ENCODE data around the gene FOXL2. TPM values are rescaled to one million over a fixed set of nuclear protein-coding genes. Genes with fewer than 3 reads are reported as not detected.
"Not testable (repeated sequence)": the region's sequence is repeated elsewhere in the genome, so short reads cannot be mapped to it uniquely, and the experiment has no call there.

The FOXL2 gene
- total RNA-seq, 1 donor from 2014 or later = not detected

DNA sequence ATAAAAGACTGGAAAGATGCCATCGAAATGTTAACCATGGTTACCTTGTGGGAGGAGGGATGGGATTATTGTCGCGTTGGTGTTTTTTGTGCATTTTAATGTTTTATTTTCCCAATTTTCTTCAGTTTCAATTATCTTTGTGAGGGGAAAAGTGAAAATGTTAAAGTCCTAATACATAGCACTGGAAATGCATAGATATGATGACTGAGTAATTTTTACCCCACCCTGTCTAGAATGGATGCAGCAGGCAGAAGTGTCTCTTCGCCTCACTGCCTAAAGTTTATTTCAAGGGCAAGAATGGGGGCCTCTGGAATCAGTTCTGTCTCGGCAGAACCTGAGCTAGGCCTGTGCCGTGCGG is 11.5 kb downstream of the FOXL2 start:
- Mint-ChIP-seq H3K36me3 (ENCODE audit: low read depth) (no peaks in the 10 kb centered on the region), H3K4me1 (ENCODE audit: low read depth) (peaks cover 15% of the 10 kb centered on the region), H3K27me3 (ENCODE audit: insufficient read depth) (peaks cover 56% of the 10 kb centered on the region), H3K27ac (peak overlapping the region; percentile 68), H3K4me3 (peak overlapping the region; percentile 58), H3K9me3 (no peaks in the 10 kb centered on the region)
- DNase-seq (ENCODE audit: low spot score) = no peak
- intact Hi-C loops (cut with micrococcal nuclease) = no loop called here

GRCh38 chr3:138933981-138934691 is 12.8 kb downstream of the FOXL2 start:
- Mint-ChIP-seq H3K27ac (no peak overlapping the region), H3K36me3 (ENCODE audit: low read depth) (no peaks in the 10 kb centered on the region), H3K4me1 (ENCODE audit: low read depth) (peaks cover 15% of the 10 kb centered on the region), H3K27me3 (ENCODE audit: insufficient read depth) (peaks cover 48% of the 10 kb centered on the region), H3K4me3 (no peak overlapping the region), H3K9me3 (no peaks in the 10 kb centered on the region)
- intact Hi-C loops (cut with micrococcal nuclease) = no loop called here
- DNase-seq (ENCODE audit: low spot score) = no peak

GRCh38 chr3:138933068-138933668 is 13.8 kb downstream of the FOXL2 start:
- H3K27ac Mint-ChIP-seq = no peak overlapping the region
- H3K4me1 Mint-ChIP-seq (ENCODE audit: low read depth) = peaks cover 15% of the 10 kb centered on the region
- no peak for DNase-seq (ENCODE audit: low spot score)
- H3K9me3 Mint-ChIP-seq = no peaks in the 10 kb centered on the region
- no peak overlapping the region for H3K4me3 Mint-ChIP-seq
- no peaks in the 10 kb centered on the region for H3K36me3 Mint-ChIP-seq (ENCODE audit: low read depth)
- intact Hi-C loops (cut with micrococcal nuclease) = no loop called here
- peaks cover 40% of the 10 kb centered on the region for H3K27me3 Mint-ChIP-seq (ENCODE audit: insufficient read depth)

DNA sequence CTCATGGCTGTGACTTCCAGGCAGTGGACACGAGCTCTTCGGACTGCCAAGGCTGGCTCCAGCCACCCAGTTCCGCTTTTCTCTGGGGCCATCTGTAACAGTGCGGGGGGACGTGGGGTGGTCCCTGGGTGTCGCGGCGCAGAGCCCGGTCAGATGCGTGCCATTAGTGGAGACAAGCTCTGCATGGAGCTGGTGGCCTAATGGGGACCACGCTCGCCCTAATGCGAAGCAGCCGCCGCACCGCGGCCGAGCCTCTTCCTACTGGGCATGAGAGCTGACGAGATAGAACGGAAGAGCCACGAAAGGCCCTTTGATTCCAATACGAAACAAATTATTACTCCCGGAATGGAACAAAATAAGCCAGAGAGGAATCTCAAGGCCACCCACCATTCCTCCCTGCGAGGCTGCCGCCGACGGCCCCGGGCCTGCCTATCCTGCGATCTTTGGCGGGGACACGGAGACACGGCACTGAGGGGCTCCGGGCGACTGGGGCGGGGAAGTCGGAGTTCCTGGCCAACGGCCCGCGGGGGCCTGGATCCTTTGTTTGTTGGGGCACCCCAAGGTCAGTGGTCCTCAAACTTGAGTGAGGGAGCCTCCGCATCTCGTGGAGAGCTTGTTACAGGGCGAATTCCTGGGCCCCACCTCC is 18.1 kb downstream of the FOXL2 start:
- Mint-ChIP-seq H3K36me3 (ENCODE audit: low read depth) (no peaks in the 10 kb centered on the region), H3K9me3 (no peaks in the 10 kb centered on the region), H3K27ac (no peak overlapping the region), H3K27me3 (ENCODE audit: insufficient read depth) (peaks cover 24% of the 10 kb centered on the region), H3K4me1 (ENCODE audit: low read depth) (no peaks in the 10 kb centered on the region), H3K4me3 (no peak overlapping the region)
- intact Hi-C loops (cut with micrococcal nuclease) = no loop called here
- no peak for DNase-seq (ENCODE audit: low spot score)

DNA sequence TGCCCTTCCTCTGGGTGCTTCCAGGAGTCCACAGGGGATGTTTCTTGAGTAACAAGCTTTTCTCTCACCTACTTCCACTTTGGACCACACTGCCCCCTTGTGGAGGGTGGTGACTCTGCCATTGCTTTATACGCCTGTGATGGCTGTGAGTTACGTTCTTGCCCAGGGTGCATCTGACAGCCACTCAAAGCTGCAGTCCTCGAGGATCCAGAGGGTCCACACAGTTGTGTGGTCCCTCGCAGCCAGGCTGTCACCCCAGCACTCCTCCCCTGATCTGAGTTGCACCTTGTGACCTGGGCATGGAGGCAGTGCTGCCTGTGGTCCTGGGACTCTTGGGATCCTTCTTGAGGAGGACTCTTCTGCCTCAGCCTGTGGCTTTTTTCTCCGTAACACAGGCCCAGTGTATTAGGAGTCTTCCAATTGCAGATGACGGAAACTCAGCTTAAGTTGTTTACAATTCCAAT is 23.4 kb downstream of the FOXL2 start:
- no peak overlapping the region for H3K27ac Mint-ChIP-seq
- H3K9me3 Mint-ChIP-seq = no peaks in the 10 kb centered on the region
- intact Hi-C loops (cut with micrococcal nuclease) = loop anchor here (1.0 to 2.0 kb wide), 4 partner anchors 224 to 855 kb away; partner anchors contain the start of gene CEP70
- H3K36me3 Mint-ChIP-seq (ENCODE audit: low read depth) = no peaks in the 10 kb centered on the region
- no peak overlapping the region for H3K4me3 Mint-ChIP-seq
- H3K27me3 Mint-ChIP-seq (ENCODE audit: insufficient read depth) = peaks cover 16% of the 10 kb centered on the region
- H3K4me1 Mint-ChIP-seq (ENCODE audit: low read depth) = peaks cover 4% of the 10 kb centered on the region
- DNase-seq (ENCODE audit: low spot score) = peak; percentile 74

DNA sequence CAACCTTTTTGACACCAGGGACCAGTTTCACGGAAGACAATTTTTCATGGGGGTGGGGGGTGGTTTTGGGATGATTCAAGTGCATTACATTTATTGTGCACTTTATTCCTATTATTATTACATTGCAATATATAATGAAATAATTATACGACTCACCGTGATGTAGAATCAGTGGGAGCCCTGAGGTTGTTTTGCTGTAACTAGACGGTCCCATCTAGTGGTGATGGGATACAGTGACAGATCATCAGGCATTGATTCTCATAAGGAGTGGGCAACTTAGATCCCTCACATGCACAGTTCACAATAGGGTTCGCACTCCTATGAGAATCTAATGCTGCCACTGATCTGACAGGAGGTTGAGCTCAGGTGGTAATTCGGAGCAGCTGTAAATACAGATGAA is 24.5 kb downstream of the FOXL2 start:
- H3K9me3 Mint-ChIP-seq; DNase-seq (ENCODE audit: low spot score); H3K27ac Mint-ChIP-seq; H3K4me1 Mint-ChIP-seq (ENCODE audit: low read depth); H3K36me3 Mint-ChIP-seq (ENCODE audit: low read depth); H3K4me3 Mint-ChIP-seq: not testable (repeated sequence)
- H3K27me3 Mint-ChIP-seq (ENCODE audit: insufficient read depth) = peaks cover 17% of the 10 kb centered on the region
- intact Hi-C loops (cut with micrococcal nuclease) = loop anchor here (2.0 kb wide), 1 partner anchor 854 kb away; no protein-coding TSS in a partner anchor

- DNase-seq (ENCODE audit: low spot score) = no peak
- intact Hi-C loops (cut with micrococcal nuclease) = loop anchor here (2.0 kb wide), 1 partner anchor 853 kb away; no protein-coding TSS in a partner anchor
- Mint-ChIP-seq H3K9me3 (no peaks in the 10 kb centered on the region), H3K4me1 (ENCODE audit: low read depth) (peaks cover 4% of the 10 kb centered on the region), H3K27ac (no peak overlapping the region), H3K27me3 (ENCODE audit: insufficient read depth) (peaks cover 20% of the 10 kb centered on the region), H3K36me3 (ENCODE audit: low read depth) (no peaks in the 10 kb centered on the region), H3K4me3 (no peak overlapping the region)
Measured at GRCh38 chr3:138921316-138922292, 25.3 kb downstream of the FOXL2 start.

- Mint-ChIP-seq H3K27me3 (ENCODE audit: insufficient read depth) (peaks cover 17% of the 10 kb centered on the region), H3K9me3 (no peaks in the 10 kb centered on the region), H3K27ac (no peak overlapping the region), H3K4me1 (ENCODE audit: low read depth) (peaks cover 11% of the 10 kb centered on the region), H3K36me3 (ENCODE audit: low read depth) (no peaks in the 10 kb centered on the region), H3K4me3 (no peak overlapping the region)
- intact Hi-C loops (cut with micrococcal nuclease) = loop anchor here (5.0 kb wide), 4 partner anchors 147 to 737 kb away; no protein-coding TSS in a partner anchor
- DNase-seq (ENCODE audit: low spot score) = no peak
Measured at GRCh38 chr3:138919325-138919724, 27.6 kb downstream of the FOXL2 start.

GRCh38 chr3:138916824-138917223 is 30.1 kb downstream of the FOXL2 start:
- no peak for DNase-seq (ENCODE audit: low spot score)
- Mint-ChIP-seq H3K4me3 (peak overlapping the region; percentile 16), H3K4me1 (ENCODE audit: low read depth) (peaks cover 6% of the 10 kb centered on the region), H3K9me3 (no peaks in the 10 kb centered on the region), H3K27ac (no peak overlapping the region), H3K27me3 (ENCODE audit: insufficient read depth) (peaks cover 16% of the 10 kb centered on the region), H3K36me3 (ENCODE audit: low read depth) (no peaks in the 10 kb centered on the region)
- intact Hi-C loops (cut with micrococcal nuclease) = loop anchor here (5.0 kb wide), 4 partner anchors 145 to 735 kb away; no protein-coding TSS in a partner anchor

DNA sequence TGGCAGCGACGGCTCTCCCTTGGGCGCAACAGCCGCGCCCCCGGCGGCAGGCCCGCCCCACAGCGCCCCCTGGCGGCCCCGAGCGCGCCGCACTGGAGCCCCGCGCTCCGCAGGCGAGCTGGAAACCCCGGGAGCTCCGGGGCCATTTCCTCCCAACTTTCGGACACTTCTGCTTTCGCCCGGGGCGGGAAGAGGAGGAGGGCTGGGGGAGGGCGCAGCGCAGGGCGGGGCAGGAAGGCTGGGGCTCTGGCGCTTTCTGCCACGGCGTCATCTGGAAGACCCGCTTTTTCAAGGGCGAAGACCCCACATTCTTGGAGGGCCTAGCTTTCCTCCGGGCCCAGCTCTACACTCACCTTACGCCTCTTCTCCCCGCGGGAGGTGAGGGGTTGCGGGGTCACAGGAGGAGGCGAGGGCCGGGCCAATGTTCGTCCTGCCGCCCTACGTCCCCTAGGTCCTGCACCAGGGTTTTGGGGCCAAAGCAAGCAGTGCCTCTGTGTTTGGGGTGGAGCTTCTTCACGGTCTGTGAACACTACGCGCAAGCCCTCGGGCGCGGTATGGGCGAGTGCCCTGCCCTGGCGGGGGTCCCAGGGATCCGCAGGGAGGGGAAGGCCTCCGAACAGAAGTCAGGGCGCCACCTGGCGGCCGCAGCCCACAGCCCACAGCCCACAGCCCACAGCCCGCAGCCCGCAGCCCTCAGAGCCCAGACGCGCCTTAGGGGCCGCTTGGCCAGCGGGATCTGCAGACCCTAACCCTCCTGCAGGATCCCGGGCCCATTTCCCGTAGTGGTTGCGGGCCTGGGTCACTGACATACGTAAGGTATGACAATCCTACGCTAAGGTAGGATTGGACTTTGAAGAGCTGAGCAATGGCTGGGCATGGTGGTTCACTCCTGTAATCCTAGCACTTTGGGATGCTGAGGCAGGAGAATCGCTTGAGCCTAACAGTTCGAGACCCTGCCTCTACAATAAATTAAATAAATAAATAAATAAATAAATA is 31.1 kb downstream of the FOXL2 start:
- H3K9me3 Mint-ChIP-seq = no peaks in the 10 kb centered on the region
- H3K27ac Mint-ChIP-seq = peak overlapping the region; percentile 71
- H3K27me3 Mint-ChIP-seq (ENCODE audit: insufficient read depth) = peaks cover 16% of the 10 kb centered on the region
- no peaks in the 10 kb centered on the region for H3K36me3 Mint-ChIP-seq (ENCODE audit: low read depth)
- intact Hi-C loops (cut with micrococcal nuclease) = loop anchor here (1.0 to 5.0 kb wide), 10 partner anchors 82 to 847 kb away; partner anchors contain the start of genes CEP70 and PIK3CB
- DNase-seq (ENCODE audit: low spot score) = peak; percentile 68
- H3K4me1 Mint-ChIP-seq (ENCODE audit: low read depth) = peaks cover 6% of the 10 kb centered on the region
- peak overlapping the region; percentile 86 for H3K4me3 Mint-ChIP-seq

- H3K9me3 Mint-ChIP-seq = no peaks in the 10 kb centered on the region
- H3K36me3 Mint-ChIP-seq (ENCODE audit: low read depth) = no peaks in the 10 kb centered on the region
- H3K4me3 Mint-ChIP-seq = peak overlapping the region; percentile 66
- no peak overlapping the region for H3K27ac Mint-ChIP-seq
- no peak for DNase-seq (ENCODE audit: low spot score)
- intact Hi-C loops (cut with micrococcal nuclease) = loop anchor here (1.0 to 5.0 kb wide), 10 partner anchors 81 to 846 kb away; partner anchors contain the start of genes CEP70 and PIK3CB
- H3K27me3 Mint-ChIP-seq (ENCODE audit: insufficient read depth) = peaks cover 16% of the 10 kb centered on the region
- peaks cover 6% of the 10 kb centered on the region for H3K4me1 Mint-ChIP-seq (ENCODE audit: low read depth)
Measured at GRCh38 chr3:138914870-138915502, 32.0 kb downstream of the FOXL2 start.
